Sigmoid colon (tissue), 7 donors: Measurements from ENCODE around the gene MDFI. TPM values are rescaled to one million over a fixed set of nuclear protein-coding genes. Genes with fewer than 3 reads are reported as not detected.

Experiments
- DNase-seq: peaks from one replicate; pipeline ENCODE4 v3.0.0-alpha.2; 2019
- H3K27ac ChIP-seq, 4 donors: fragments of 200-600 bp; sonication (generic); one replicate each; pipeline ENCODE4 v1.5.1; 2016 to 2019; ENCODE audit warnings: mild to moderate bottlenecking in 1 of 4
- H3K27me3 ChIP-seq, 3 donors: fragments of 200-600 bp; sonication (generic); one replicate each; pipeline ENCODE4 v1.5.1; 2019; ENCODE audit warnings: mild to moderate bottlenecking in 1 of 3
- H3K36me3 ChIP-seq, 4 donors: fragments of 200-600 bp; sonication (generic); one replicate each; pipeline ENCODE4 v1.5.1; 2016 to 2019
- H3K4me1 ChIP-seq, 4 donors: fragments of 200-600 bp; sonication (generic); one replicate each; pipeline ENCODE4 v1.5.1; 2017 to 2019
- H3K4me3 ChIP-seq, 4 donors: fragments of 200-600 bp; sonication (generic); one replicate each; pipeline ENCODE4 v1.5.1; 2017 to 2019; ENCODE audit warnings: mild to moderate bottlenecking in 2 of 4, moderate library complexity in 1 of 4
- H3K9me3 ChIP-seq, 4 donors: fragments of 200-600 bp in 3 of 4; sonication (generic) in 3 of 4; one replicate each; pipeline versions ENCODE4 v1.5.1 to v1.6.1; 2013 to 2019
- EP300 ChIP-seq, 4 donors: sonication (generic); formaldehyde crosslinking; IDR thresholded peaks; one replicate each; pipeline ENCODE4 v1.6.1; 2017; ENCODE audit warnings: antibody characterized with exemption in 4 of 4
- POLR2A ChIP-seq, 2 donors: fragments of 450-650 bp; IDR thresholded peaks; one replicate each; pipeline ENCODE4 v1.6.1; 2016; ENCODE audit warnings: antibody characterized with exemption in 2 of 2, mild to moderate bottlenecking in 2 of 2, moderate library complexity in 2 of 2
- POLR2AphosphoS5 ChIP-seq, 4 donors: sonication (generic); formaldehyde crosslinking; IDR thresholded peaks; one replicate each; pipeline ENCODE4 v1.6.1; 2017; ENCODE audit warnings: antibody characterized with exemption in 4 of 4
- WGBS, 2 donors: extraction: QIAGEN DNeasy Blood & Tissue Kit; methylation state at CpG; one replicate each; pipeline ENCODE4 v1.1.7; 2013; 5-methylcytosine and 5-hydroxymethylcytosine counted together
- intact Hi-C: fragments of 100-400 bp; cut with DNase I; formaldehyde crosslinking; loops from one replicate; pipeline ENCODE4 v1.15.1; 2023
- polyA plus RNA-seq, 3 donors: library from polyadenylated mRNA; stranded (reverse); fragments of 200-250 nt; gene quantifications; one replicate each; pipeline ENCODE4 v1.2.3, GENCODE V29; 2013
- total RNA-seq, 4 donors: library from RNA; depleted of rRNA; stranded (reverse); fragments of >200 nt; gene quantifications; one replicate each; pipeline ENCODE4 v1.1.0, GENCODE V29; 2016
- TF ChIP-seq, protein P1 (sequence below), 4 experiments: fragments of 450-650 bp in 3 of 4; fragments of 200-600 bp in 1 of 4; IDR thresholded peaks; one replicate each; pipeline ENCODE4 v1.5.1; 2016 to 2019; ENCODE audit warnings: antibody characterized with exemption in 4 of 4, mild to moderate bottlenecking in 3 of 4, moderate library complexity in 2 of 4
- donor health status: healthy with polysubstance abuse.
- donor health status: Bipolar disorder and iron deficiency.
- donor health status: healthy.

MDFI gene
- total and polyA plus RNA-seq, 7 donors: 0.69 to 8.6 (median 4.6) TPM

GRCh38 chr6:41637194-41638001, 870 bp upstream of the MDFI start:
- WGBS, 2 donors: 7 to 14% methylated on average over 54 of the region's 54 CpGs
- Histone ChIP-seq H3K9me3 (no peaks in the 10 kb centered on the region), H3K27ac (no peak overlapping the region), H3K4me1 (peaks cover 0 to 29% (median 25%) of the 10 kb centered on the region in 4 donors), H3K27me3 (peaks cover 23 to 48% (median 39%) of the 10 kb centered on the region in 3 donors), H3K4me3 (peak overlapping the region in 3 of 4 donors; percentile 37 to 53 (median 50)), H3K36me3 (no peaks in the 10 kb centered on the region)
- TF ChIP-seq POLR2A (IDR thresholded peaks at IDR 0.05): no peak
- TF ChIP-seq, protein P1, sequence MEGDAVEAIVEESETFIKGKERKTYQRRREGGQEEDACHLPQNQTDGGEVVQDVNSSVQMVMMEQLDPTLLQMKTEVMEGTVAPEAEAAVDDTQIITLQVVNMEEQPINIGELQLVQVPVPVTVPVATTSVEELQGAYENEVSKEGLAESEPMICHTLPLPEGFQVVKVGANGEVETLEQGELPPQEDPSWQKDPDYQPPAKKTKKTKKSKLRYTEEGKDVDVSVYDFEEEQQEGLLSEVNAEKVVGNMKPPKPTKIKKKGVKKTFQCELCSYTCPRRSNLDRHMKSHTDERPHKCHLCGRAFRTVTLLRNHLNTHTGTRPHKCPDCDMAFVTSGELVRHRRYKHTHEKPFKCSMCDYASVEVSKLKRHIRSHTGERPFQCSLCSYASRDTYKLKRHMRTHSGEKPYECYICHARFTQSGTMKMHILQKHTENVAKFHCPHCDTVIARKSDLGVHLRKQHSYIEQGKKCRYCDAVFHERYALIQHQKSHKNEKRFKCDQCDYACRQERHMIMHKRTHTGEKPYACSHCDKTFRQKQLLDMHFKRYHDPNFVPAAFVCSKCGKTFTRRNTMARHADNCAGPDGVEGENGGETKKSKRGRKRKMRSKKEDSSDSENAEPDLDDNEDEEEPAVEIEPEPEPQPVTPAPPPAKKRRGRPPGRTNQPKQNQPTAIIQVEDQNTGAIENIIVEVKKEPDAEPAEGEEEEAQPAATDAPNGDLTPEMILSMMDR (IDR thresholded peaks at IDR 0.05): no peak
- no peak for TF ChIP-seq POLR2AphosphoS5 (IDR thresholded peaks at IDR 0.05)
- TF ChIP-seq EP300 (IDR thresholded peaks at IDR 0.05): no peak
- no peak for DNase-seq
- intact Hi-C loops: no loop called here

GRCh38 chr6:41638935-41639808, 904 bp downstream of the MDFI start:
- TF ChIP-seq, protein P1 (IDR thresholded peaks at IDR 0.05): no peak
- TF ChIP-seq POLR2AphosphoS5 (IDR thresholded peaks at IDR 0.05): no peak
- peak; percentile 67 for DNase-seq
- Histone ChIP-seq H3K36me3 (no peaks in the 10 kb centered on the region), H3K27me3 (peaks cover 23 to 48% (median 39%) of the 10 kb centered on the region in 3 donors), H3K4me3 (peak overlapping the region; percentile 21 to 53 (median 44)), H3K9me3 (no peaks in the 10 kb centered on the region), H3K27ac (peak overlapping the region in 1 of 4 donors; percentile 28), H3K4me1 (peaks cover 0 to 29% (median 25%) of the 10 kb centered on the region in 4 donors)
- 24 to 30% methylated on average over 40 of the region's 40 CpGs for WGBS, 2 donors
- intact Hi-C loops: no loop called here

GRCh38 chr6:41639809-41640371, 1.6 kb downstream of the MDFI start:
- Histone ChIP-seq H3K27me3 (peaks cover 23 to 51% (median 39%) of the 10 kb centered on the region in 3 donors), H3K4me1 (peaks cover 0 to 29% (median 25%) of the 10 kb centered on the region in 4 donors), H3K36me3 (no peaks in the 10 kb centered on the region), H3K4me3 (no peak overlapping the region), H3K27ac (no peak overlapping the region), H3K9me3 (no peaks in the 10 kb centered on the region)
- TF ChIP-seq POLR2A (IDR thresholded peaks at IDR 0.05): no peak
- TF ChIP-seq EP300 (IDR thresholded peaks at IDR 0.05): no peak
- TF ChIP-seq, protein P1 (IDR thresholded peaks at IDR 0.05): no peak
- no peak for TF ChIP-seq POLR2AphosphoS5 (IDR thresholded peaks at IDR 0.05)
- intact Hi-C loops: no loop called here
- 79 to 80% methylated on average over 8 of the region's 8 CpGs for WGBS, 2 donors
- DNase-seq: no peak

DNA sequence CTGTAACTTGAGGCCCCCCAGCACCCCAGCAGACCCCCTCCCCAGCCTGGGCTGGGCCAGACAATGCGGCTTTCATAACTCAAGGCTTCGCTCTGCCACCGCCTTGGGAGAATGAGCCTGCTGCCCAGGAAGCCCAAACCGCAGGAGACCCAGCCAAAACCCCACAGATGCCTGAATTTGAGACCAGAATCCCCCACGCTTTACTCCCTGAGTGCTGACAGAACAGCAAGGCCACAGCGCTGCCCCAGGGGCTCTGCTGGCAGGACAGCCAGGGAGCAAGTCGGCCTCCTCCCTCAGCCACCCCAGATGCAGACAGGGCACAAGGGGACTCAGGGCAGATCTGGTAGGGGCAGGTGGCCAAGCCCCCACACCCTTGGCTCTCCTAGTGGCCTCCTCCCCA, 2.2 kb downstream of the MDFI start:
- no peaks in the 10 kb centered on the region for H3K36me3 ChIP-seq
- intact Hi-C loops: no loop called here
- no peak for TF ChIP-seq POLR2A (IDR thresholded peaks at IDR 0.05)
- H3K27ac ChIP-seq: no peak overlapping the region
- 93 to 96% methylated on average over 7 of the region's 7 CpGs for WGBS, 2 donors
- peaks cover 23 to 52% (median 39%) of the 10 kb centered on the region in 3 donors for H3K27me3 ChIP-seq
- no peak overlapping the region for H3K4me3 ChIP-seq
- H3K9me3 ChIP-seq: no peaks in the 10 kb centered on the region
- H3K4me1 ChIP-seq: peaks cover 0 to 29% (median 25%) of the 10 kb centered on the region in 4 donors
- DNase-seq: peak; percentile 55
